H1 (cell line): ENCODE results near the gene ARL6IP4. TPM values are rescaled to one million over a fixed set of nuclear protein-coding genes. Genes with fewer than 3 reads are reported as not detected.

ENCODE experiments used
- GTF2F1 ChIP-seq: IDR thresholded peaks from 2 replicates; pipeline ENCODE4 v1.6.1; 2012; ENCODE audit warnings: low read depth, low read length, improper control_type of control experiment, borderline replicate concordance
- KDM1A ChIP-seq: fragments of 200-600, 300-600 bp; sonication (generic); IDR thresholded peaks from 2 replicates; pipeline ENCODE4 v1.7.1; 2016; ENCODE audit warnings: mild to moderate bottlenecking, low read length, borderline replicate concordance
- KDM4A ChIP-seq: IDR thresholded peaks from one replicate; pipeline ENCODE4 v1.7.1; 2012; ENCODE audit warnings: low read depth, mild to moderate bottlenecking, moderate library complexity, low read length, inconsistent platforms; ENCODE audit not compliant: severe bottlenecking
- NANOG ChIP-seq: IDR thresholded peaks from 2 replicates; pipeline ENCODE4 v1.6.1; 2011; ENCODE audit warnings: low read length, low read depth, mild to moderate bottlenecking, inconsistent platforms; ENCODE audit not compliant: insufficient read depth, poor library complexity, severe bottlenecking
- POLR2A ChIP-seq, 2 experiments: IDR thresholded peaks; 1 replicate in 1 of 2; 2 replicates in 1 of 2; pipeline ENCODE4 v1.6.1; 2011; ENCODE audit warnings: low read depth in 2 of 2, low read length in 2 of 2, mild to moderate bottlenecking in 2 of 2; ENCODE audit errors: control extremely low read depth in 1 of 2
- POU5F1 ChIP-seq: IDR thresholded peaks from 2 replicates; pipeline ENCODE4 v1.6.1; 2011; ENCODE audit warnings: low read depth, mild to moderate bottlenecking, low read length, moderate library complexity
- RBBP5 ChIP-seq: IDR thresholded peaks from 2 replicates; pipeline ENCODE4 v1.7.1; 2012; ENCODE audit warnings: low read depth, mild to moderate bottlenecking, inconsistent platforms, low read length, moderate library complexity, borderline replicate concordance
- RFX5 ChIP-seq: IDR thresholded peaks from 2 replicates; pipeline ENCODE4 v1.6.1; 2011; ENCODE audit warnings: low read depth, low read length, improper control_type of control experiment, borderline replicate concordance
- TAF1 ChIP-seq: IDR thresholded peaks from 2 replicates; pipeline ENCODE4 v1.6.1; 2011; ENCODE audit warnings: mild to moderate bottlenecking, low read depth, low read length
- polyA plus RNA-seq, 7 experiments: library from polyadenylated mRNA; depleted of rRNA in 3 of 7; stranded (reverse) in 5 of 7; unstranded in 2 of 7; fragments of >200 nt in 5 of 7; fragments of 200-250 nt in 2 of 7; gene quantifications; 1 replicate in 5 of 7; 2 replicates in 1 of 7; 4 replicates in 1 of 7; pipeline versions ENCODE4 v1.2.1 to v1.2.3, GENCODE V29; 2011 to 2013; ENCODE audit warnings: missing spikeins in 2 of 7, mixed read lengths in 2 of 7
- total RNA-seq: library from RNA; stranded (reverse); fragmentation: NEBNext Ultra II Directional; extraction: Animal tissue kit (Norgen Biotek cat#: 25700); gene quantifications from 2 replicates; pipeline ENCODE4 v1.2.1, GENCODE V29; 2021

Gene ARL6IP4
- total and polyA plus RNA-seq, 2 of the 8 experiments (the other 6 are each of a cell fraction or from before 2014, with no cell fraction given) = 76.4 to 109 TPM

DNA sequence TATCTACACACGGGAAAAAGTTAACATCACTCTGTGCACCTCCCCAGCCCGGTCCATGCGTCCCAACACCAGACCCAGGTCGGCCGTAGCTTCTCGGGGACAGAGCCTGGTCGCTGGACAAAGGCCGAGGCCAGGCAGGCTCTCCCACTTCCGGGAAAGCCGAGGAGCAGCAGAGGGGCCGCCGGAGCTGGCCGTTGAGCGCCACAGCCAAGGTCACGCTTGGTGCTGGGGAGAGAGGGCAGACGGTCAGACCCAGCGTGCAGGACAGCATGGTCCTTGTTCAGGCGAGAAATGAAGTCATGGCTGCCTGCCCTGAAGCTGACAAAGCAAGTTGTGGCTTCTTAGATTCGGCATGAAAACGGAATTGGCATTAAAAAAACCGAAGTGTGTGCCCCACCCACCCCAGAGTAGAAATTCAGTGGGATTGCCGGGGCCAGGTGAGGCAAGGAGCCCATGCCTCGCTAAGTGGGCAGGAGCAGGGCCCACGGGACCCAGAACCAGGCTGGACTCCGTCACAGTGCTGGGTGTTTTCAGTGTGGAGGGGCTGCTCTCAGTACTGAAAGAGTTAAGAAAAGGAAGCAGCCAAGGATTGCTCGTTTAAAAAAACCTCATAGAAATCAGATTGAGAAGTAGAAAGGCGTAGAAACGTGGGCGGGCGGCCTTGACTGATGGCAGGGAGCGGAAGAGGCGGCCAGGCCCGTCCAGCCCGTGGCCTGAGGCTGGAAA, 4.3 kb downstream of the ARL6IP4 start (continued):
- TF ChIP-seq POU5F1 = no peak
- no peak for TF ChIP-seq NANOG
- TF ChIP-seq KDM1A = no peak
- no peak for TF ChIP-seq TAF1
- TF ChIP-seq POLR2A (IDR thresholded peaks at IDR 0.05; ENCODE audit: control extremely low read depth in 1 of 2, low read depth in 2 of 2, low read length in 2 of 2) = no peak
- no peak for TF ChIP-seq RFX5
- no peak for TF ChIP-seq RBBP5
- no peak for TF ChIP-seq GTF2F1
- TF ChIP-seq KDM4A = no peak
